Measurements from ENCODE around the gene GNS.

GNS gene

DNA sequence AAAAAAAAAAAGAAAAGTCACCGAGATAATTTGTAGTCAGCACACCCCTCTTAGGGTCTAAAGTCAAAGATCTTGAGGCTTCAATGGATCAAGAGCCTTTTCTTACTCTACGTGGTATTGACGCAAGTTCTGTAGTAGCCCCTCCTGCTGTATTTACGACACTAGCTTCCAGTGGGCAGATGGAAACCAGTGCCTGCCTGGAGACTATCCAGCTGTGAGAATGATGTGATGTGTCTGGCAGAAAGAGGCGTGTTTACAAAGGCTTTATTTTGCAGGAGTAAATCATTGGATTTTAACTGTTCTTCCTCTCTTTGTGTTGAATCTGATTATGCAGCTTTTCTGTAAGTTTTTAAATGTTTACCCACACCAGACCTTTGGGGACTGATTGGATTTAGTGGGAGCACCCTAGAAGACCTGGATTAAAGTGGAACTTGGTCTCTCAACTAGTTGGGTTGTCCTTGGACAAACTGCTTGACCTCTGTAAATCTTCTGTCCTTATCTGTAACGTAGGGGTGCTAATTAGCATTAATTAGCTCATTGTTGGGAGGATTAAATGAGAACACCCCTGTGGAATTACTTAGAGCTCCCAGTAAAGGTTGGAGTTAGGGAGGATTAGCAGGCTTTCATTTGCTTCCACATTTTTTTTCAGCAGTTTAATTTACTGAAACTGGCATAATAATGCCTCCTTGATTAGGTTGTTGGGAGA, 76.5 kb downstream of the GNS start:
- Histone ChIP-seq H3K36me3 (ENCODE audit: control insufficient read depth in 2 of 2, insufficient read depth in 2 of 2, low read length in 2 of 2) (peaks cover 8% of the 10 kb centered on the region in 2 donors), H3K27ac (ENCODE audit: low read depth in 2 of 2, low read length in 2 of 2) (peak overlapping the region in 1 of 2 donors; percentile 19), H3K27me3 (ENCODE audit: control insufficient read depth in 2 of 2, insufficient read depth in 2 of 2, low read length in 2 of 2) (no peaks in the 10 kb centered on the region), H3K9me3 (ENCODE audit: control insufficient read depth in 2 of 2, low read length in 2 of 2) (no peaks in the 10 kb centered on the region), H3K4me1 (ENCODE audit: control insufficient read depth in 2 of 2, insufficient read depth in 2 of 2, low read length in 2 of 2) (peaks cover 25 to 35% of the 10 kb centered on the region in 2 donors), H3K9ac (ENCODE audit: low read depth in 1 of 2, low read length in 2 of 2) (no peak overlapping the region), H3K4me3 (ENCODE audit: low read length in 2 of 2) (no peak overlapping the region)

DNA sequence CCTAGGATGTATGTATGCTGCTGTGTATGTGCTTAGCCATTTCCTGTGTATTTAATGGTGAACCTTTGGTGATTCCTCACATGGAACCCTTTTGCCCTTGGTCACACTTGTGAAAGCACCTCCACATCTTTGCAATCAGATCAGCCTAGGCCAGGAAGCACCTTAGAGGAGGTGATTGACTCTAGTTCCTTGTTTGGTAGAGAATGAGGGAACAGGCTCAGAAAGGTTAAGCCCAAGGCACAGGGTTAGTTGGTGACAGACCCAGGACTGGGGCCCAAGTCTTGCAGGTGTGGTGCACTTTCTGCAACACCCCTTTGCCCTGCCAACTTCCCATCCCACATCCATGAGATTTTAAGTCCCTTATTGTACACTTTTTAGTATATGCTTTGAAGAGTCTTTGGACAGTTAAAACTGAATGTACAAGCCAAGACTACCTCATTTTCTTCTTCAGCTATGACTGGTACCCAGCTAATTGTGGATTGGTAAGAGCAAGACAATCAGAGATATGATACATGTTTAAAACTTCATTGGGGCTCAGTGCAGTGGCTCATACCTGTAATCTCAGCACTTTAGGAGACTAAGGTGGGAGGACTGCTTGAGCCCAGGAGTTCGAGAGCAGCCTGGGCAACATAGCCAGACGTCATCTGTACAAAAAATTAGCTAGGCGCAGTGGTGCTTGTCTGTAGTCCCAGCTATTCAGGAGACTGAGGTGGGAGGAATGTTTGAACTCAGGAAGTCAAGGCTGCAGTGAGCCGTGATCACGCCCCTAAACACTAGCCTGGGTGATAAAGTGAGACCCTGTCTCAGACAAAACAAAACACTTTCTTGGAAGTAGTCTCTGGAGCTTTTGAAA, 77.8 kb downstream of the GNS start:
- H3K9me3 ChIP-seq (ENCODE audit: control insufficient read depth in 2 of 2, low read length in 2 of 2): no peaks in the 10 kb centered on the region
- H3K9ac ChIP-seq (ENCODE audit: low read depth in 1 of 2, low read length in 2 of 2): no peak overlapping the region
- H3K27ac ChIP-seq (ENCODE audit: low read depth in 2 of 2, low read length in 2 of 2): peak overlapping the region in 1 of 2 donors; percentile 77
- peaks cover 5 to 6% of the 10 kb centered on the region in 2 donors for H3K36me3 ChIP-seq (ENCODE audit: control insufficient read depth in 2 of 2, insufficient read depth in 2 of 2, low read length in 2 of 2)
- H3K4me3 ChIP-seq (ENCODE audit: low read length in 2 of 2): no peak overlapping the region
- H3K27me3 ChIP-seq (ENCODE audit: control insufficient read depth in 2 of 2, insufficient read depth in 2 of 2, low read length in 2 of 2): no peaks in the 10 kb centered on the region
- H3K4me1 ChIP-seq (ENCODE audit: control insufficient read depth in 2 of 2, insufficient read depth in 2 of 2, low read length in 2 of 2): peaks cover 31 to 43% of the 10 kb centered on the region in 2 donors

DNA sequence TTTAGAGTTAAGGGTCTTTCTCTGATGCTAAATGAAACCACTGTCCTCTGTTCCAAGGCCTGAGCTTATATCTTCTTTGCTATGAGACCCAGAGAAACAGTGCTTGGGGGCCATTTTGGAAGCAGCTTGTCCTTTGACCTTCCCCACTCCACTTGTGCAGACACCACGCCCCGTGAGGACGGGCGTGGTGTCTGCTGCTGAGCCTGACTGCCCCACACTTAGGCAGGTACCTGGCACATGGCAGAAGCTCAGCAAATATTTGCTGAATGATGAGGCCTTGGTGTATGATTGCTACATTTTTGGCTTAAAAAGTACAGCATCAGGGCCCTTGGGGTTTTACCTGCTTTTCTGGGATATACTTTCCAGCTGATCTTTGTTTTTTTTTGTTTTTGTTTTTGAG, 79.0 kb downstream of the GNS start:
- Histone ChIP-seq H3K9me3 (ENCODE audit: control insufficient read depth in 2 of 2, low read length in 2 of 2) (no peaks in the 10 kb centered on the region), H3K4me3 (ENCODE audit: low read length in 2 of 2) (peak overlapping the region; percentile 51 to 55), H3K36me3 (ENCODE audit: control insufficient read depth in 2 of 2, insufficient read depth in 2 of 2, low read length in 2 of 2) (no peaks in the 10 kb centered on the region), H3K9ac (ENCODE audit: low read depth in 1 of 2, low read length in 2 of 2) (peak overlapping the region in 1 of 2 donors; percentile 52), H3K4me1 (ENCODE audit: control insufficient read depth in 2 of 2, insufficient read depth in 2 of 2, low read length in 2 of 2) (peaks cover 38 to 47% of the 10 kb centered on the region in 2 donors), H3K27me3 (ENCODE audit: control insufficient read depth in 2 of 2, insufficient read depth in 2 of 2, low read length in 2 of 2) (no peaks in the 10 kb centered on the region), H3K27ac (ENCODE audit: low read depth in 2 of 2, low read length in 2 of 2) (peak overlapping the region; percentile 77 to 90)

DNA sequence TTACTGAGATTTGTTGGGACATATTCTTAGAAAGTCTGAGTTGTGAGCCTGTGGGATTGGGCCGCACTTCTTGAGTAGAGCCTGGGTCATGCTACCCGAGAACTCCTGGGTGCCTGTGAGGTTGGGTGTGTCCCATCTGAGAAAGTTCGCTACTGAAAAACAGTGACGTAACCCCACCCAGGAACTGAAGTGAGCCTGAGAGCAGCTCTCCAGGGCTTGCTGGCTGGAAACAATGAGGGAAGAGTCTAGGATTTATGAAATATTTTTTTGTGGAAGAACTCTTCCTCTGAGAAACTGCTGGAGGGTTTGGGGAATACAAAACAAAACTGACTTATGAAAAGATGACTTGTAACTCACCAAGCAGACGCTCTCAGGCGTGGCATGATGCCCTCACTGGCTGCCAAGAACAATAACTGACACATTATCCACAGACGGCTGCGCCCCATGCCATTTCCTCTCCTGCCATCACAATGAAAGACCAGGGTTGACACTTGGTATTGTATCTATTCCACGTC, 79.7 kb downstream of the GNS start:
- Histone ChIP-seq H3K9me3 (ENCODE audit: control insufficient read depth in 2 of 2, low read length in 2 of 2) (no peaks in the 10 kb centered on the region), H3K4me1 (ENCODE audit: control insufficient read depth in 2 of 2, insufficient read depth in 2 of 2, low read length in 2 of 2) (peaks cover 40 to 52% of the 10 kb centered on the region in 2 donors), H3K9ac (ENCODE audit: low read depth in 1 of 2, low read length in 2 of 2) (peak overlapping the region; percentile 27 to 52), H3K36me3 (ENCODE audit: control insufficient read depth in 2 of 2, insufficient read depth in 2 of 2, low read length in 2 of 2) (no peaks in the 10 kb centered on the region), H3K4me3 (ENCODE audit: low read length in 2 of 2) (peak overlapping the region; percentile 51 to 55), H3K27me3 (ENCODE audit: control insufficient read depth in 2 of 2, insufficient read depth in 2 of 2, low read length in 2 of 2) (no peaks in the 10 kb centered on the region), H3K27ac (ENCODE audit: low read depth in 2 of 2, low read length in 2 of 2) (peak overlapping the region; percentile 77 to 90)

DNA sequence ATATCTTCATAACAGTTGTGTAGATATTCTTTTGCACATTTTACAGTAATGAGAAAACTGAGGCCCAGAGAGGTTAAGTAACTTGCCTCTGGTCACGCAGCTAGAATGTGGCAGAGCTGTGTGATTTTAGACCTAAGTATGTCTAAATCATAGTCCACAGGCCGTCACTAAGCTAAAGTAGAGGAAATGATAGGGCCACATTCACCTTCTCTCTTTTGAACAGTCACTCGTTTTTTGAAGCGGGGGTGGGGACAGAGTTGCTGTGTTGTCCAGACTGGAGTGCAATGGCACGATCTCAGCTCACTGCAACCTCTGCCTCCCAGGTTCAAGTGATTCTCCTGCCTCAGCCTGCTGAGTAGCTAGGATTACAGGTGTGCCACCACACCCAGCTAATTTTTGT, 80.4 kb downstream of the GNS start:
- Histone ChIP-seq H3K36me3 (ENCODE audit: control insufficient read depth in 2 of 2, insufficient read depth in 2 of 2, low read length in 2 of 2) (no peaks in the 10 kb centered on the region), H3K9me3 (ENCODE audit: control insufficient read depth in 2 of 2, low read length in 2 of 2) (no peaks in the 10 kb centered on the region), H3K4me3 (ENCODE audit: low read length in 2 of 2) (no peak overlapping the region), H3K27me3 (ENCODE audit: control insufficient read depth in 2 of 2, insufficient read depth in 2 of 2, low read length in 2 of 2) (no peaks in the 10 kb centered on the region), H3K9ac (ENCODE audit: low read depth in 1 of 2, low read length in 2 of 2) (peak overlapping the region in 1 of 2 donors; percentile 7), H3K27ac (ENCODE audit: low read depth in 2 of 2, low read length in 2 of 2) (peak overlapping the region; percentile 77 to 90), H3K4me1 (ENCODE audit: control insufficient read depth in 2 of 2, insufficient read depth in 2 of 2, low read length in 2 of 2) (peaks cover 47 to 59% of the 10 kb centered on the region in 2 donors)

DNA sequence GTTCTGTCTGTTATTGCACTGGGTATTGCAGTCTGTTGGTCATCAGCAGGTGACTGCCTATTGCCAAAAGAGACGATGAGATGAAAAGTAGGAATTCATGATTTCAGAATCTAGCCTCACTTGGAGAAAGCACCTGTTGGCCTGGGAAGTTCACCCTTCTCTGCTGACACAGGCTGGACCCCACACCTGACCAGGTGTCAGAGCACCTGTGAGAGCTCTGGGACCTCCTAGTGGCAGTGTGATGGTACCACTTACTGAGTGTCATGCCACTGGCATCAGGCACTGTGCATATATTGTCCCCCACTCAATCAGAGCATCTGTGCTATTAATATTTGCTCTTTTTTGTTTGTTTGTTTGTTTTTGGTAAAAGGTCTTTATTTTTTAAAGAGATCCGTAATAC, 81.0 kb downstream of the GNS start:
- H3K4me1 ChIP-seq (ENCODE audit: control insufficient read depth in 2 of 2, insufficient read depth in 2 of 2, low read length in 2 of 2): peaks cover 51 to 64% of the 10 kb centered on the region in 2 donors
- peak overlapping the region in 1 of 2 donors; percentile 45 for H3K27ac ChIP-seq (ENCODE audit: low read depth in 2 of 2, low read length in 2 of 2)

DNA sequence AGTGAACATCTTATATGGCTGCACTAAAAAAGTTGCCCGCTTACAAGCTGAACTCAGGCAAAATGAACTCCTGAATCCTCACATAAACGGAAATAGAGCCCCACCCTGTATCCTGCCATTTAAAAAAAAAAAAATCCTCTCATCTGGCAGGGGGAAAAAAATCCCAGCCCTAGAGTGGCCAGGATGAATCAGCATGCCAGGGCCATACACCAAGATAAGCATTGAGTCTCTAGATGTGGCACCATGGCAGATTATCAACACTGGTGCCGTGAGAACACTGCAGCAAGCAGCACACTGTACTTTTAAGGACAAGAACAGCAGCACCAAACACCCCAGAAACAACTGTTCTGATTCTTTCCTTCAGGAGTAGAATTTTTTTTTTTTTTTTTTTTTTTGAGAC, 83.4 kb downstream of the GNS start:
- no peak overlapping the region for H3K9ac ChIP-seq (ENCODE audit: low read depth in 1 of 2, low read length in 2 of 2)
- peaks cover 65 to 71% of the 10 kb centered on the region in 2 donors for H3K4me1 ChIP-seq (ENCODE audit: control insufficient read depth in 2 of 2, insufficient read depth in 2 of 2, low read length in 2 of 2)
- H3K4me3 ChIP-seq (ENCODE audit: low read length in 2 of 2): no peak overlapping the region
- no peaks in the 10 kb centered on the region for H3K9me3 ChIP-seq (ENCODE audit: control insufficient read depth in 2 of 2, low read length in 2 of 2)
- no peaks in the 10 kb centered on the region for H3K36me3 ChIP-seq (ENCODE audit: control insufficient read depth in 2 of 2, insufficient read depth in 2 of 2, low read length in 2 of 2)
- H3K27me3 ChIP-seq (ENCODE audit: control insufficient read depth in 2 of 2, insufficient read depth in 2 of 2, low read length in 2 of 2): no peaks in the 10 kb centered on the region
- peak overlapping the region; percentile 35 to 52 for H3K27ac ChIP-seq (ENCODE audit: low read depth in 2 of 2, low read length in 2 of 2)

More for the DNA sequence above, 81.0 kb downstream of the GNS start:
- no peak overlapping the region for H3K4me3 ChIP-seq (ENCODE audit: low read length in 2 of 2)
- H3K36me3 ChIP-seq (ENCODE audit: control insufficient read depth in 2 of 2, insufficient read depth in 2 of 2, low read length in 2 of 2): no peaks in the 10 kb centered on the region
- no peaks in the 10 kb centered on the region for H3K9me3 ChIP-seq (ENCODE audit: control insufficient read depth in 2 of 2, low read length in 2 of 2)
- no peaks in the 10 kb centered on the region for H3K27me3 ChIP-seq (ENCODE audit: control insufficient read depth in 2 of 2, insufficient read depth in 2 of 2, low read length in 2 of 2)
- no peak overlapping the region for H3K9ac ChIP-seq (ENCODE audit: low read depth in 1 of 2, low read length in 2 of 2)

DNA sequence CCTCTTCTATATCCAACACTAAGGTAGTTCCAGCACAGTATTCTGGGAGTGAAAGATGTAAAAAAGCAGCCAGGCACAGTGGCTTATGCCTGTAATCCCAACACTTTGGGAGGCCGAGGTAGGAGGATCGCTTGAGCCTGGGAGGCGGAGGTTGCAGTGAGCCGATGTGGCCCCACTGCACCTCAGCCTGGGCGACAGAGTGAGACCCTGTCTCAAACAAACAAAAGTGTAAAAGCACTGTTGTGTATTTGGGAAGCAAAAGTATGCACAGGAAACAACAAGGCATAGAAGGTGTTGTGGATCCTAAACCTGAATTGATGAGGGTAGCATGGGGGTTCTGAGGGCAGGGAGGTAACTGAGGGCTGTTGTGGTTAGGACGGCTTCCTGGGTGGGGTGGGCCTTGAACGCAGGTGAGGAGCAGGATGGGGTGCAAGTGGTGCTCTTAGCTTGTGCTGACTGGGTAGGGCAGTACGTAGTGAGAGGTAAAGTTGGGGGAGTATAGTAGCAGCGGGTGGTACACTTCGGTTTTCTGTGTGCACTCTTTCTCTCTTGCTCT, 84.8 kb downstream of the GNS start:
- Histone ChIP-seq H3K9ac (ENCODE audit: low read depth in 1 of 2, low read length in 2 of 2) (no peak overlapping the region), H3K4me3 (ENCODE audit: low read length in 2 of 2) (no peak overlapping the region), H3K9me3 (ENCODE audit: control insufficient read depth in 2 of 2, low read length in 2 of 2) (no peaks in the 10 kb centered on the region), H3K27me3 (ENCODE audit: control insufficient read depth in 2 of 2, insufficient read depth in 2 of 2, low read length in 2 of 2) (no peaks in the 10 kb centered on the region), H3K27ac (ENCODE audit: low read depth in 2 of 2, low read length in 2 of 2) (peak overlapping the region; percentile 78 to 82), H3K4me1 (ENCODE audit: control insufficient read depth in 2 of 2, insufficient read depth in 2 of 2, low read length in 2 of 2) (peaks cover 65 to 73% of the 10 kb centered on the region in 2 donors), H3K36me3 (ENCODE audit: control insufficient read depth in 2 of 2, insufficient read depth in 2 of 2, low read length in 2 of 2) (no peaks in the 10 kb centered on the region)

DNA sequence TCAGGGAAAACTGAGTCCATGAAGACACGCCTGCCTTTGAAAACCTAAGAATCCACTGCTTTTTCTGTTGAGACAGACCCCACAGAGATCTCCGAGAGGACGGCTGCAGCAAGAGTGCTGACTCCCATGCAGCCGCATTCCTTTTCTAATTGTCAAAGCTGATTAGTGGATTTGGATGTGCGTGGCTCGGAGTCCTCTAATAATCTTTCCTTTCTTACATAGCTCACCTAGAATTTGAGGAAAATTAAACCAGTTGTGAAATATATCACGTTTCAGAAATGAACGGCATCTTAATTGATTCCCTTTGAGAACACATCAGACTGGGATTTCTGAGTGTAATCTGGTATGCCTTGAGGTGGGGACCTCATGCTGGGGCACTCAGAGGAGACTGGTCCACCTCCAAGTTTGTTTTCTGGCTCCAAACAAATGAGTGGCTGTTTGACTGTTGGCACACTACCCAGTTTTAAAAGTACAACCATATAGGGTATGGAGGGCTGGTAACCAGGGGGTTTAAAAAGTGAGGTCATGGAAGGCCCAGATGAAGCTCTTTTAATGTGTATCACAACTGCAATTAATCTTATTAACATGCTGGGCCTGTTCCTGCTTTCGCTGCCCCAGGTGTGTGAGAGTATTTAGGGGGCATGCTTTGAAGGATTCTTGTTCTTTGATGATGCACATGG, 85.6 kb downstream of the GNS start:
- Histone ChIP-seq H3K9me3 (ENCODE audit: control insufficient read depth in 2 of 2, low read length in 2 of 2) (no peaks in the 10 kb centered on the region), H3K27me3 (ENCODE audit: control insufficient read depth in 2 of 2, insufficient read depth in 2 of 2, low read length in 2 of 2) (no peaks in the 10 kb centered on the region), H3K9ac (ENCODE audit: low read depth in 1 of 2, low read length in 2 of 2) (no peak overlapping the region), H3K4me3 (ENCODE audit: low read length in 2 of 2) (peak overlapping the region; percentile 1 to 14), H3K4me1 (ENCODE audit: control insufficient read depth in 2 of 2, insufficient read depth in 2 of 2, low read length in 2 of 2) (peaks cover 70 to 73% of the 10 kb centered on the region in 2 donors), H3K36me3 (ENCODE audit: control insufficient read depth in 2 of 2, insufficient read depth in 2 of 2, low read length in 2 of 2) (no peaks in the 10 kb centered on the region), H3K27ac (ENCODE audit: low read depth in 2 of 2, low read length in 2 of 2) (peak overlapping the region; percentile 78 to 82)

All from mucosa of rectum (tissue), 2 donors.